ENCODE results near the gene SLC25A51.

- TF ChIP-seq CTCF (IDR thresholded peaks at IDR 0.05; ENCODE audit: low read length) (no peak), EZH2 (optimal IDR thresholded peaks at IDR 0.05; ENCODE audit: low read depth, low read length) (no peak)
Measured at GRCh38 chr9:37938121-37938891, 34.4 kb upstream of the SLC25A51 start.
